OCI-LY1 (cell line): Measurements from ENCODE around the gene WDR72.

Experiments used
- CTCF ChIP-seq: fragments of 200-600 bp; sonication (generic), shearing (Covaris generic); IDR thresholded peaks from 2 replicates; pipeline ENCODE4 v1.5.1; 2017; ENCODE audit warnings: mild to moderate bottlenecking, antibody characterized with exemption, low read length, moderate library complexity, mixed read lengths
- EZH2 ChIP-seq: fragments of 200-600 bp; sonication (generic), shearing (Covaris generic); IDR thresholded peaks from 2 replicates; pipeline ENCODE4 v1.8.0; 2017; ENCODE audit warnings: borderline replicate concordance, mixed run types, mild to moderate bottlenecking, antibody characterized with exemption, low read length, moderate library complexity, mixed read lengths

GRCh38 chr15:53675832-53676231, 83.6 kb downstream of the WDR72 start:
- no peak for TF ChIP-seq CTCF
- TF ChIP-seq EZH2, result no peak
